ENCODE data around the gene TLE2.

The TLE2 gene

GRCh38 chr19:3059653-3060052, 30.6 kb upstream of the TLE2 start:
- Histone ChIP-seq H3K9ac (ENCODE audit: low read depth, low read length) (peak overlapping the region; percentile 99; the same call in 1 of the 2 replicates), H2AFZ (ENCODE audit: low read depth, low read length) (no peak overlapping the region), H3K9me3 (ENCODE audit: insufficient read depth, low read length, severe bottlenecking) (no peaks in the 10 kb centered on the region), H3K4me3 (ENCODE audit: low read depth in 1 of 2, low read length in 2 of 2) (peak overlapping the region in 1 of 2 experiments; percentile 44; a peak in 2 of 4 replicates), H3K27ac (ENCODE audit: low read length) (peak overlapping the region; percentile 66), H3K4me2 (ENCODE audit: insufficient read depth, low read length) (peak overlapping the region; percentile 74), H3K4me1 (ENCODE audit: insufficient read depth, low read length) (peaks cover 46% of the 10 kb centered on the region), H4K20me1 (ENCODE audit: insufficient read depth, low read length) (peaks cover 59% of the 10 kb centered on the region), H3K27me3 (ENCODE audit: insufficient read depth, low read length, poor library complexity) (no peaks in the 10 kb centered on the region), H3K79me2 (ENCODE audit: insufficient read depth, low read length) (peaks cover 62% of the 10 kb centered on the region), H3K36me3 (ENCODE audit: insufficient read depth, low read length) (peaks cover 67% of the 10 kb centered on the region)
- DNase-seq (no peak), ATAC-seq (ENCODE audit: insufficient read depth, low read depth) (no peak)
- no peak for TF ChIP-seq EZH2 (IDR thresholded peaks at IDR 0.05; ENCODE audit: borderline replicate concordance, low read depth, low read length, severe bottlenecking)
- no peak for TF ChIP-seq CTCF (IDR thresholded peaks at IDR 0.05; ENCODE audit: borderline replicate concordance, extremely low read depth, low read length, poor library complexity, severe bottlenecking)

- Histone ChIP-seq H3K79me2 (ENCODE audit: insufficient read depth, low read length) (peaks cover 62% of the 10 kb centered on the region), H3K4me3 (ENCODE audit: low read depth in 1 of 2, low read length in 2 of 2) (no peak overlapping the region), H3K4me2 (ENCODE audit: insufficient read depth, low read length) (peak overlapping the region; percentile 14; the same call in 1 of the 2 replicates), H3K27me3 (ENCODE audit: insufficient read depth, low read length, poor library complexity) (no peaks in the 10 kb centered on the region), H3K9me3 (ENCODE audit: insufficient read depth, low read length, severe bottlenecking) (no peaks in the 10 kb centered on the region), H3K4me1 (ENCODE audit: insufficient read depth, low read length) (peaks cover 44% of the 10 kb centered on the region), H3K9ac (ENCODE audit: low read depth, low read length) (peak overlapping the region; percentile 99; the same call in 1 of the 2 replicates), H4K20me1 (ENCODE audit: insufficient read depth, low read length) (peaks cover 66% of the 10 kb centered on the region), H3K27ac (ENCODE audit: low read length) (no peak overlapping the region), H2AFZ (ENCODE audit: low read depth, low read length) (no peak overlapping the region), H3K36me3 (ENCODE audit: insufficient read depth, low read length) (peaks cover 75% of the 10 kb centered on the region)
- no peak for TF ChIP-seq EZH2 (IDR thresholded peaks at IDR 0.05; ENCODE audit: borderline replicate concordance, low read depth, low read length, severe bottlenecking)
- no peak for TF ChIP-seq CTCF (IDR thresholded peaks at IDR 0.05; ENCODE audit: borderline replicate concordance, extremely low read depth, low read length, poor library complexity, severe bottlenecking)
- no peak for ATAC-seq (ENCODE audit: insufficient read depth, low read depth)
- no peak for DNase-seq
Observed at GRCh38 chr19:3058821-3059314, 29.8 kb upstream of the TLE2 start.

- Histone ChIP-seq H3K27ac (ENCODE audit: low read length) (no peak overlapping the region), H3K36me3 (ENCODE audit: insufficient read depth, low read length) (peaks cover 81% of the 10 kb centered on the region), H3K9me3 (ENCODE audit: insufficient read depth, low read length, severe bottlenecking) (no peaks in the 10 kb centered on the region), H3K4me3 (ENCODE audit: low read depth in 1 of 2, low read length in 2 of 2) (no peak overlapping the region), H4K20me1 (ENCODE audit: insufficient read depth, low read length) (peaks cover 73% of the 10 kb centered on the region), H3K4me1 (ENCODE audit: insufficient read depth, low read length) (peaks cover 38% of the 10 kb centered on the region), H3K27me3 (ENCODE audit: insufficient read depth, low read length, poor library complexity) (no peaks in the 10 kb centered on the region), H3K4me2 (ENCODE audit: insufficient read depth, low read length) (peak overlapping the region; percentile 27; the same call in 1 of the 2 replicates), H2AFZ (ENCODE audit: low read depth, low read length) (no peak overlapping the region), H3K79me2 (ENCODE audit: insufficient read depth, low read length) (peaks cover 60% of the 10 kb centered on the region), H3K9ac (ENCODE audit: low read depth, low read length) (no peak overlapping the region; the same call in 1 of the 2 replicates)
- no peak for ATAC-seq (ENCODE audit: insufficient read depth, low read depth)
- no peak for DNase-seq
- TF ChIP-seq EZH2 (IDR thresholded peaks at IDR 0.05; ENCODE audit: borderline replicate concordance, low read depth, low read length, severe bottlenecking) (no peak), CTCF (IDR thresholded peaks at IDR 0.05; ENCODE audit: borderline replicate concordance, extremely low read depth, low read length, poor library complexity, severe bottlenecking) (no peak)
Observed at GRCh38 chr19:3058009-3058820, 29.1 kb upstream of the TLE2 start.

All from DND-41 (cell line).